KMS-11 (cell line): Measurements from ENCODE around the gene MMAB.

Experiments used
- H2AFZ ChIP-seq: fragments of 200-600 bp; sonication (generic); 2 replicates; pipeline ENCODE4 v1.6.1; 2016; ENCODE audit warnings: antibody characterized with exemption, mixed run types, low read depth
- H3K27ac ChIP-seq: fragments of 200-600 bp; sonication (generic); 2 replicates; pipeline ENCODE4 v1.6.1; 2016; ENCODE audit warnings: mild to moderate bottlenecking, mixed run types
- H3K27me3 ChIP-seq: fragments of 200-600 bp; sonication (generic); 2 replicates; pipeline ENCODE4 v1.6.1; 2017; ENCODE audit warnings: mild to moderate bottlenecking, low read depth, mixed run types, moderate library complexity; ENCODE audit not compliant: insufficient read depth
- H3K36me3 ChIP-seq: fragments of 200-600 bp; sonication (generic); 2 replicates; pipeline ENCODE4 v1.6.1; 2017; ENCODE audit warnings: mild to moderate bottlenecking, mixed run types; ENCODE audit not compliant: insufficient read depth
- H3K4me1 ChIP-seq: fragments of 200-600 bp; sonication (generic); 2 replicates; pipeline ENCODE4 v1.6.1; 2016; ENCODE audit warnings: mild to moderate bottlenecking, low read depth, mixed run types; ENCODE audit not compliant: poor library complexity, severe bottlenecking
- H3K4me2 ChIP-seq: fragments of 200-600 bp; sonication (generic); 2 replicates; pipeline ENCODE4 v1.7.0; 2016; ENCODE audit warnings: mild to moderate bottlenecking, mixed run types
- H3K4me3 ChIP-seq: fragments of 200-600 bp; sonication (generic); IDR thresholded peaks from 2 replicates; pipeline ENCODE4 v1.6.1; 2017; ENCODE audit warnings: low read depth, low read length, mixed read lengths; ENCODE audit not compliant: insufficient read depth
- H3K79me2 ChIP-seq: fragments of 200-600 bp; sonication (generic); 2 replicates; pipeline ENCODE4 v1.6.1; 2016; ENCODE audit warnings: low read depth, mixed run types; ENCODE audit not compliant: insufficient read depth
- H3K9ac ChIP-seq: fragments of 200-600 bp; sonication (generic); 2 replicates; pipeline ENCODE4 v1.6.1; 2016; ENCODE audit warnings: mild to moderate bottlenecking, mixed run types
- H4K20me1 ChIP-seq: fragments of 200-600 bp; sonication (generic); 2 replicates; pipeline ENCODE4 v1.6.1; 2016; ENCODE audit warnings: mild to moderate bottlenecking, mixed run types; ENCODE audit not compliant: insufficient read depth
- CTCF ChIP-seq: fragments of 200-600 bp; sonication (generic); conservative IDR thresholded peaks from 2 replicates; pipeline ENCODE4 v1.6.1; 2017; ENCODE audit warnings: low read depth, mild to moderate bottlenecking, antibody characterized with exemption, low read length, moderate library complexity, mixed read lengths

Gene MMAB

DNA sequence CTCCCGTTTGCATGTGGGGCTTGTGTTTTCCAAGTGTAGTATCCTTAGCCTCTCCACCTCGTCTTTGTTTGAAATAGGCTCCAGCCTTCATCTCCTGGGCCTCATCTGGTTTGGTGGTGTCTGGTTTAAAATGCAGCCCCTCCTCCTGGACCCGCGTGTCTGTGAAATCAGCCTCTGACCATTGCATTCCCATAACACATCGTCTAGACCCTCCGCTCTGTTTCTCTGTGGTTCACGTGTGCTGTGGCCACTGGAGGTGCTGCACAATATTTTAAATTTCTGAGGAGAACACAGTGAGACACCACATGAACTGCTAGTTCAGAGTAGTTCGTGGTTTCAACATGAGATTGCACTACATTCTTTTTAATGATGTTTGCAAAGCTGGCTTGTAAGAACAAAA, 60.3 kb downstream of the MMAB start:
- no peaks in the 10 kb centered on the region for H3K36me3 ChIP-seq
- no peak overlapping the region for H3K27ac ChIP-seq
- no peaks in the 10 kb centered on the region for H3K27me3 ChIP-seq
- H3K9ac ChIP-seq: no peak overlapping the region
- no peaks in the 10 kb centered on the region for H3K4me1 ChIP-seq
- no peak overlapping the region for H3K4me2 ChIP-seq
- H2AFZ ChIP-seq: no peak overlapping the region
- no peaks in the 10 kb centered on the region for H3K79me2 ChIP-seq
- no peak for TF ChIP-seq CTCF
- no peaks in the 10 kb centered on the region for H4K20me1 ChIP-seq
- H3K4me3 ChIP-seq: no peak overlapping the region

- Histone ChIP-seq H3K27ac (no peak overlapping the region), H3K4me2 (no peak overlapping the region), H3K9ac (no peak overlapping the region), H2AFZ (no peak overlapping the region), H3K27me3 (no peaks in the 10 kb centered on the region), H3K36me3 (no peaks in the 10 kb centered on the region), H3K4me3 (no peak overlapping the region), H3K79me2 (no peaks in the 10 kb centered on the region), H3K4me1 (no peaks in the 10 kb centered on the region), H4K20me1 (no peaks in the 10 kb centered on the region)
- TF ChIP-seq CTCF: no peak
Observed at GRCh38 chr12:109512608-109513007, 60.7 kb downstream of the MMAB start.

GRCh38 chr12:109510196-109510595, 63.1 kb downstream of the MMAB start:
- Histone ChIP-seq H3K27me3 (no peaks in the 10 kb centered on the region), H3K4me3 (no peak overlapping the region), H2AFZ (no peak overlapping the region), H3K4me2 (no peak overlapping the region), H3K79me2 (no peaks in the 10 kb centered on the region), H3K27ac (no peak overlapping the region), H3K36me3 (no peaks in the 10 kb centered on the region), H3K9ac (no peak overlapping the region), H4K20me1 (no peaks in the 10 kb centered on the region), H3K4me1 (no peaks in the 10 kb centered on the region)
- TF ChIP-seq CTCF: no peak

GRCh38 chr12:109504068-109504467, 69.2 kb downstream of the MMAB start:
- no peak overlapping the region for H3K4me2 ChIP-seq
- no peaks in the 10 kb centered on the region for H4K20me1 ChIP-seq
- no peak overlapping the region for H3K27ac ChIP-seq
- TF ChIP-seq CTCF: no peak
- no peak overlapping the region for H3K4me3 ChIP-seq
- no peaks in the 10 kb centered on the region for H3K36me3 ChIP-seq
- no peak overlapping the region for H3K9ac ChIP-seq
- H3K4me1 ChIP-seq: no peaks in the 10 kb centered on the region
- no peaks in the 10 kb centered on the region for H3K27me3 ChIP-seq
- H3K79me2 ChIP-seq: no peaks in the 10 kb centered on the region
- H2AFZ ChIP-seq: no peak overlapping the region
